ENCODE data around the gene SLC9A9. TPM values are rescaled to one million over a fixed set of nuclear protein-coding genes. Genes with fewer than 3 reads are reported as not detected.
A peak's percentile ranks its signal among the peaks of the same experiment; 100 is the strongest.
"Not testable (repeated sequence)": the region's sequence is repeated elsewhere in the genome, so short reads cannot be mapped to it uniquely, and the experiment has no call there.

The SLC9A9 gene
- total RNA-seq, 1 experiment from 2014 or later: 7.9 TPM

- no peak for DNase-seq (ENCODE audit: low read depth)
Measured at GRCh38 chr3:143291836-143292447, 556.3 kb downstream of the SLC9A9 start.

GRCh38 chr3:143288944-143289343 is 559.3 kb downstream of the SLC9A9 start:
- no peak for DNase-seq (ENCODE audit: low read depth)

GRCh38 chr3:143287403-143287802 is 560.9 kb downstream of the SLC9A9 start:
- DNase-seq (ENCODE audit: low read depth): no peak

- DNase-seq (ENCODE audit: low read depth): no peak
Measured at GRCh38 chr3:143286392-143287010, 561.8 kb downstream of the SLC9A9 start.

- peak; percentile 88 for DNase-seq (ENCODE audit: low read depth)
Measured at GRCh38 chr3:143283432-143284128, 564.7 kb downstream of the SLC9A9 start.

- no peak for DNase-seq (ENCODE audit: low read depth)
Measured at GRCh38 chr3:143280984-143281383, 567.3 kb downstream of the SLC9A9 start.

- not testable (repeated sequence) for DNase-seq (ENCODE audit: low read depth)
Measured at GRCh38 chr3:143279567-143279966, 568.7 kb downstream of the SLC9A9 start.

- DNase-seq (ENCODE audit: low read depth): no peak
Measured at GRCh38 chr3:143278721-143279120, 569.5 kb downstream of the SLC9A9 start.

- DNase-seq (ENCODE audit: low read depth): no peak
Measured at GRCh38 chr3:143277531-143277930, 570.7 kb downstream of the SLC9A9 start.

- DNase-seq (ENCODE audit: low read depth): no peak
Measured at GRCh38 chr3:143276592-143276991, 571.7 kb downstream of the SLC9A9 start.

GRCh38 chr3:143273975-143274690 is 574.1 kb downstream of the SLC9A9 start:
- no peak for DNase-seq (ENCODE audit: low read depth)

GRCh38 chr3:143271136-143271535 is 577.1 kb downstream of the SLC9A9 start:
- DNase-seq (ENCODE audit: low read depth): no peak

GRCh38 chr3:143269741-143270140 is 578.5 kb downstream of the SLC9A9 start:
- DNase-seq (ENCODE audit: low read depth): peak; percentile 27

- peak; percentile 72 for DNase-seq (ENCODE audit: low read depth)
Measured at GRCh38 chr3:143267989-143268388, 580.3 kb downstream of the SLC9A9 start.

- no peak for DNase-seq (ENCODE audit: low read depth)
Measured at GRCh38 chr3:143266927-143267326, 581.3 kb downstream of the SLC9A9 start.

- DNase-seq (ENCODE audit: low read depth): no peak
Measured at GRCh38 chr3:143266511-143266910, 581.8 kb downstream of the SLC9A9 start.

- DNase-seq (ENCODE audit: low read depth): no peak
Measured at GRCh38 chr3:143265501-143266070, 582.7 kb downstream of the SLC9A9 start.

- DNase-seq (ENCODE audit: low read depth): no peak
Measured at GRCh38 chr3:143263852-143264513, 584.3 kb downstream of the SLC9A9 start.

- DNase-seq (ENCODE audit: low read depth): no peak
Measured at GRCh38 chr3:143261848-143262247, 586.4 kb downstream of the SLC9A9 start.

GRCh38 chr3:143258692-143259091 is 589.6 kb downstream of the SLC9A9 start:
- no peak for DNase-seq (ENCODE audit: low read depth)

GRCh38 chr3:143256416-143256815 is 591.9 kb downstream of the SLC9A9 start:
- no peak for DNase-seq (ENCODE audit: low read depth)

All from LHCN-M2 (cell line).